ENCODE measurements around the gene HPS1. TPM values are rescaled to one million over a fixed set of nuclear protein-coding genes. Genes with fewer than 3 reads are reported as not detected.
A peak's percentile ranks its signal among the peaks of the same experiment; 100 is the strongest.

HPS1 gene
- total and polyA plus RNA-seq, 10 of the 15 experiments (the other 5 are each of a cell fraction or from before 2014, with no cell fraction given), result 27.1 to 138 (median 54.8) TPM

GRCh38 chr10:98405422-98405821, 41.3 kb downstream of the HPS1 start:
- ChIA-PET SMC1A (ENCODE audit: uncharacterized antibody, unreplicated experiment) (interaction anchor here (1.5 kb wide), 1 partner anchor 9 kb away, joined by 4 read pairs; no protein-coding TSS in a partner anchor), CTCF (interaction anchor here (1.1 to 1.2 kb wide), 2 partner anchors 17 to 20 kb away, joined by 3 to 4 read pairs; no protein-coding TSS in a partner anchor), RAD21 (ENCODE audit: unreplicated experiment) (no interaction called here), POLR2A (interaction anchor here (1.0 to 1.3 kb wide), 2 partner anchors 9 to 21 kb away, joined by 3 read pairs; partner anchors contain the start of gene PYROXD2)
- peaks cover 29% of the 10 kb centered on the region for H3K4me1 ChIP-seq (ENCODE audit: control insufficient read depth, insufficient read depth, low read length)
- no peak overlapping the region for H3K4me3 ChIP-seq
- H4K20me1 ChIP-seq (ENCODE audit: control insufficient read depth, insufficient read depth), result no peaks in the 10 kb centered on the region
- BruUV-seq (replicated peaks), result no TSS peak
- H3K27ac ChIP-seq (ENCODE audit: control insufficient read depth, insufficient read depth), result 0 out of 2 replicates have a peak overlapping the region, but pooled peaks have one; percentile 72
- no peak for TF ChIP-seq MLLT1 (IDR thresholded peaks at IDR 0.05)
- TF ChIP-seq REST (IDR thresholded peaks at IDR 0.05; ENCODE audit: low read depth, low read length), result no peak
- TF ChIP-seq SIX5 (IDR thresholded peaks at IDR 0.05; ENCODE audit: low read depth, low read length, severe bottlenecking), result no peak
- TF ChIP-seq TBL1XR1 (IDR thresholded peaks at IDR 0.05; ENCODE audit: low read depth, low read length), result no peak
- TF ChIP-seq IRF5 (IDR thresholded peaks at IDR 0.05; ENCODE audit: borderline replicate concordance), result no peak
- no peak for TF ChIP-seq TARDBP (IDR thresholded peaks at IDR 0.05; ENCODE audit: borderline replicate concordance)
- ATAC-seq, result no peak
- H3K9ac ChIP-seq (ENCODE audit: control insufficient read depth, insufficient read depth, low read length), result no peak overlapping the region
- H3K36me3 ChIP-seq (ENCODE audit: control insufficient read depth in 2 of 2, insufficient read depth in 2 of 2, low read length in 1 of 2), result no peaks in the 10 kb centered on the region
- no peak for FAIRE-seq
- H3K27me3 ChIP-seq (replicated peaks in 1 of 2; ENCODE audit: control insufficient read depth in 2 of 2, insufficient read depth in 2 of 2, low read length in 1 of 2), result no peaks in the 10 kb centered on the region
- 98% methylated on average over 12 of the region's 12 CpGs for WGBS (ENCODE audit: insufficient coverage, insufficient replicate concordance, low lambda C conversion rate, missing lambda C conversion rate)
- in situ Hi-C loops (cut with MboI) (no loop called here), intact Hi-C loops (cut with micrococcal nuclease; ENCODE audit: unreplicated experiment) (no loop called here)
- H3K79me2 ChIP-seq (ENCODE audit: control insufficient read depth, insufficient read depth, low read length), result no peaks in the 10 kb centered on the region
- no peaks in the 10 kb centered on the region for H3K9me3 ChIP-seq (replicated peaks; ENCODE audit: control insufficient read depth, insufficient read depth, low read length)
- H2AFZ ChIP-seq (ENCODE audit: control insufficient read depth, low read depth, low read length), result no peak overlapping the region
- no peak for DNase-seq (ENCODE audit: low read depth, low spot score)
- H3K4me2 ChIP-seq (ENCODE audit: control insufficient read depth, insufficient read depth), result peak overlapping the region; percentile 64; the same call in 1 of the 2 replicates
